ENCODE measurements around the gene DDX42.

The DDX42 gene

GRCh38 chr17:63774141-63774968 is at the start of gene DDX42:
DDX42 (plus strand) TSS chr17:63774170; CDS start chr17:63787050, 12,880 bp downstream.
- peak; percentile 19 for DNase-seq (ENCODE audit: low spot score)

- DNase-seq (ENCODE audit: low spot score) = no peak
Observed at GRCh38 chr17:63735691-63736090, 38.3 kb upstream of the DDX42 start.

- DNase-seq (ENCODE audit: low spot score) = no peak
Observed at GRCh38 chr17:63740464-63741142, 33.4 kb upstream of the DDX42 start.

GRCh38 chr17:63741143-63741407 is 32.9 kb upstream of the DDX42 start:
- DNase-seq (ENCODE audit: low spot score) = peak; percentile 32

- peak; percentile 99 for DNase-seq (ENCODE audit: low spot score)
Observed at GRCh38 chr17:63741408-63742173, 32.4 kb upstream of the DDX42 start, which contains the start of gene STRADA. STRADA (minus strand) TSS chr17:63741799; CDS start chr17:63728369, 13,430 bp downstream.

- DNase-seq (ENCODE audit: low spot score) = peak; percentile 48
Observed at GRCh38 chr17:63751806-63752205, 22.2 kb upstream of the DDX42 start.

GRCh38 chr17:63752707-63753106 is 21.3 kb upstream of the DDX42 start:
- no peak for DNase-seq (ENCODE audit: low spot score)

GRCh38 chr17:63753215-63753614 is 20.8 kb upstream of the DDX42 start:
- DNase-seq (ENCODE audit: low spot score) = peak; percentile 13

- no peak for DNase-seq (ENCODE audit: low spot score)
Observed at GRCh38 chr17:63754046-63754445, 19.9 kb upstream of the DDX42 start.

GRCh38 chr17:63758428-63758827 is 15.5 kb upstream of the DDX42 start:
- DNase-seq (ENCODE audit: low spot score) = no peak

GRCh38 chr17:63760771-63761539 is 13.0 kb upstream of the DDX42 start:
- no peak for DNase-seq (ENCODE audit: low spot score)

GRCh38 chr17:63762161-63763078 is 11.6 kb upstream of the DDX42 start:
- no peak for DNase-seq (ENCODE audit: low spot score)

- DNase-seq (ENCODE audit: low spot score) = no peak
Observed at GRCh38 chr17:63764716-63765115, 9.3 kb upstream of the DDX42 start.

- DNase-seq (ENCODE audit: low spot score) = no peak
Observed at GRCh38 chr17:63766754-63767153, 7.2 kb upstream of the DDX42 start.

- DNase-seq (ENCODE audit: low spot score) = no peak
Observed at GRCh38 chr17:63768433-63768832, 5.5 kb upstream of the DDX42 start.

GRCh38 chr17:63772801-63773271 is 1.1 kb upstream of the DDX42 start:
- DNase-seq (ENCODE audit: low spot score) = no peak

GRCh38 chr17:63773272-63774140 is 464 bp upstream of the DDX42 start, which contains the start of gene CCDC47:
CCDC47 (minus strand) TSS chr17:63773597; CDS start chr17:63766175, 7,422 bp downstream.
- peak; percentile 99 for DNase-seq (ENCODE audit: low spot score)

- no peak for DNase-seq (ENCODE audit: low spot score)
Observed at GRCh38 chr17:63774969-63775265, 947 bp downstream of the DDX42 start.

GRCh38 chr17:63775420-63775819 is 1.4 kb downstream of the DDX42 start:
- no peak for DNase-seq (ENCODE audit: low spot score)

- DNase-seq (ENCODE audit: low spot score) = no peak
Observed at GRCh38 chr17:63780507-63780906, 6.5 kb downstream of the DDX42 start.

All from activated CD4-positive, alpha-beta T cell treated with anti-CD3 and anti-CD28 coated beads, Interleukin-2, Interleukin-4, amounts not matched to agents 100 ng/mL and 50 ng/mL, durations not matched to agents 16 hours and 8 hours (primary cell).